Spleen (tissue), 7 donors: ENCODE data around the gene FAM53B.

Experiments
- CTCF ChIP-seq, 11 experiments: fragments of 200-600 bp in 7 of 11; fragments of 450-650 bp in 4 of 11; sonication (generic) in 4 of 11; IDR thresholded peaks in 8 of 11; conservative IDR thresholded peaks in 3 of 11; 1 replicate in 7 of 11; 2 replicates in 4 of 11; pipeline versions ENCODE4 v1.4.0 to v1.8.0; 2016 to 2021; ENCODE audit warnings: antibody characterized with exemption in 11 of 11, inconsistent platforms in 4 of 11, mild to moderate bottlenecking in 1 of 11
- POLR2A ChIP-seq, 3 donors: fragments of 450-650 bp; IDR thresholded peaks; one replicate each; pipeline ENCODE4 v1.5.1; 2017; ENCODE audit warnings: antibody characterized with exemption in 3 of 3, mild to moderate bottlenecking in 1 of 3
- donor health status: DM: no; HTN: no; CAD: no; lungs with moderate emphysema.
- donor health status: DM: no; HTN: no; CAD: no.
- donor health status: DM: no; HTN: no; CAD: no.

DNA sequence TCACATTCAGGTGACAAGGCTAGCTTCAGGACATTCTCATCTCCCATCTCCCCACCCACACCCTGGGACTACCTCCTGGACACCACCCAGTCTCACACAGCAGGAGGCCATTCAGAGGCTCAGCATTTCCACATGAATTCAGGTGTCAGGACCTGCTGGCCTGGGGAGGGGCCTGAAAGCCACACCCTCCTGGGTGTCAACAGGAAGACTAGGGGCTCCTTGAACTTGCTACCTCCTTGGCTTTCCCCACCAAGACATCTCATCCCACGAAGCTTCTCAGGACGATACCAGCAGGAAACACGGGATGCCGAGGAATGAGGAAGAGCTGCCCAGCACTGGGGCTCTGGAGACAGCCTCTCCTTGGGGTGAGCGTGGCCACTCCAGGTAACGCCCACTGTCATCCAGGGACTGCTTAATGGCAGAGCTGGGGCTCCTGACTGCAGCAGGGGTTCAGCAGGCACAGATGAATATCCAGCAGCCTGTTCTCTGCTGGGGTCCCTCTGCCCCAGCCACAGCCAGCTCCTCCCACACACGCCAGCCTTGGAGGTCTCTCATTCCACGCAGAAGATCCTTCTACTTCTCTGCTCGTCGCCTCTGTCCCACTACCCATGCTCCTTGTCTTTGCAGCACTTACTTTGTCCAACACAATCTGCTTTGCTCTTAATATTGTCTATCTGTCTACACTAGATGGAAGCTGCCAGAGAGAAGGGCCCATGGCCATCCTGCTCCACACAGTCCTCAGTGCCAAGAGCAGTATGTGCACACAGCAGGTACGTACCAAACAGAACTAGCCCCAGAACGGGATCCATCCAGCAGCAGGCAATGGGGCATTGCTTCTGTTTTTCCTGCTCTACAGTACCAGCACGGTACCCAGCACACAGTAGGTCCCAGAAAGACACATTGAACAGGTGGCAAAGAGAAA, 88.7 kb downstream of the FAM53B start:
- no peak for TF ChIP-seq CTCF (IDR thresholded peaks at IDR 0.05 in 8 of 11, conservative IDR thresholded peaks at IDR 0.05 in 3 of 11)
- TF ChIP-seq POLR2A (IDR thresholded peaks at IDR 0.05) = no peak
